Right atrium auricular region (tissue), 2 donors: ENCODE results near the gene MC5R. TPM values are rescaled to one million over a fixed set of nuclear protein-coding genes. Genes with fewer than 3 reads are reported as not detected.
A peak's percentile ranks its signal among the peaks of the same experiment; 100 is the strongest.
"Not testable (repeated sequence)": the region's sequence is repeated elsewhere in the genome, so short reads cannot be mapped to it uniquely, and the experiment has no call there.

Experiments
- DNase-seq: peaks from one replicate; pipeline ENCODE4 v3.0.0-alpha.2; 2019; ENCODE audit warnings: low spot score
- H3K27ac ChIP-seq, 2 donors: fragments of 200-600 bp; sonication (generic); 1 replicate in 1 of 2; 2 replicates in 1 of 2; pipeline ENCODE4 v1.5.1; 2016 to 2019
- H3K27me3 ChIP-seq, 2 donors: fragments of 200-600 bp; sonication (generic); one replicate each; pipeline versions ENCODE4 v1.5.1 to v1.6.0; 2017 to 2019
- H3K36me3 ChIP-seq: fragments of 200-600 bp; sonication (generic); one replicate; pipeline ENCODE4 v1.5.1; 2016
- H3K4me1 ChIP-seq, 2 donors: fragments of 200-600 bp; sonication (generic); one replicate each; pipeline versions ENCODE4 v1.5.1 to v1.6.0; 2017 to 2019
- H3K4me3 ChIP-seq, 2 donors: fragments of 200-600 bp; sonication (generic); 1 replicate in 1 of 2; 2 replicates in 1 of 2; pipeline ENCODE4 v1.5.1; 2017 to 2019; ENCODE audit warnings: mild to moderate bottlenecking in 1 of 2, moderate library complexity in 1 of 2
- H3K9me3 ChIP-seq, 2 donors: fragments of 200-600 bp; sonication (generic); one replicate each; pipeline ENCODE4 v1.5.1; 2019
- CTCF ChIP-seq, 2 donors: fragments of 200-600 bp; sonication (generic); IDR thresholded peaks; one replicate each; pipeline ENCODE4 v1.5.1; 2019; ENCODE audit warnings: antibody characterized with exemption in 2 of 2
- total RNA-seq, 2 donors: library from RNA; depleted of rRNA; stranded (reverse); fragments of >200 nt; gene quantifications; one replicate each; pipeline ENCODE4 v1.1.0, GENCODE V29; 2016

The MC5R gene
- total RNA-seq, 2 donors from 2014 or later: not detected

GRCh38 chr18:13826209-13826608, 2.3 kb downstream of the MC5R start:
- Histone ChIP-seq H3K36me3 (no peaks in the 10 kb centered on the region), H3K4me1 (peaks cover 0 to 9% of the 10 kb centered on the region in 2 donors), H3K9me3 (no peaks in the 10 kb centered on the region), H3K4me3 (no peak overlapping the region), H3K27me3 (no peaks in the 10 kb centered on the region), H3K27ac (no peak overlapping the region)
- no peak for DNase-seq
- TF ChIP-seq CTCF (IDR thresholded peaks at IDR 0.05): no peak

- H3K27ac ChIP-seq: no peak overlapping the region
- no peak overlapping the region for H3K4me3 ChIP-seq
- no peak for TF ChIP-seq CTCF (IDR thresholded peaks at IDR 0.05)
- H3K36me3 ChIP-seq: no peaks in the 10 kb centered on the region
- DNase-seq: peak; percentile 55
- no peaks in the 10 kb centered on the region for H3K9me3 ChIP-seq
- H3K27me3 ChIP-seq: no peaks in the 10 kb centered on the region
- H3K4me1 ChIP-seq: no peaks in the 10 kb centered on the region
These were observed 8.0 kb downstream of the MC5R start for GRCh38 chr18:13831864-13832508.

- Histone ChIP-seq H3K4me1 (no peaks in the 10 kb centered on the region), H3K36me3 (no peaks in the 10 kb centered on the region), H3K27ac (no peak overlapping the region), H3K27me3 (no peaks in the 10 kb centered on the region), H3K4me3 (no peak overlapping the region), H3K9me3 (no peaks in the 10 kb centered on the region)
- no peak for TF ChIP-seq CTCF (IDR thresholded peaks at IDR 0.05)
- DNase-seq: no peak
These were observed 10.6 kb downstream of the MC5R start for GRCh38 chr18:13834496-13835015.

GRCh38 chr18:13835202-13835601, 11.3 kb downstream of the MC5R start:
- no peaks in the 10 kb centered on the region for H3K4me1 ChIP-seq
- no peaks in the 10 kb centered on the region for H3K9me3 ChIP-seq
- TF ChIP-seq CTCF (IDR thresholded peaks at IDR 0.05): no peak
- no peaks in the 10 kb centered on the region for H3K27me3 ChIP-seq
- no peak overlapping the region for H3K4me3 ChIP-seq
- H3K27ac ChIP-seq: no peak overlapping the region
- no peak for DNase-seq
- H3K36me3 ChIP-seq: no peaks in the 10 kb centered on the region

- H3K36me3 ChIP-seq: no peaks in the 10 kb centered on the region
- no peaks in the 10 kb centered on the region for H3K4me1 ChIP-seq
- H3K27me3 ChIP-seq: no peaks in the 10 kb centered on the region
- no peak for DNase-seq
- TF ChIP-seq CTCF (IDR thresholded peaks at IDR 0.05): no peak
- H3K9me3 ChIP-seq: no peaks in the 10 kb centered on the region
- H3K27ac ChIP-seq: no peak overlapping the region
- no peak overlapping the region for H3K4me3 ChIP-seq
These were observed 12.6 kb downstream of the MC5R start for GRCh38 chr18:13836559-13836958.

- no peaks in the 10 kb centered on the region for H3K27me3 ChIP-seq
- no peak for TF ChIP-seq CTCF (IDR thresholded peaks at IDR 0.05)
- no peaks in the 10 kb centered on the region for H3K4me1 ChIP-seq
- no peak overlapping the region for H3K27ac ChIP-seq
- H3K9me3 ChIP-seq: peaks cover 0 to 22% of the 10 kb centered on the region in 2 donors
- no peak overlapping the region for H3K4me3 ChIP-seq
- DNase-seq: no peak
- no peaks in the 10 kb centered on the region for H3K36me3 ChIP-seq
These were observed 25.8 kb downstream of the MC5R start for GRCh38 chr18:13849791-13850190.

- not testable (repeated sequence) for H3K4me3 ChIP-seq, H3K27ac ChIP-seq, H3K4me1 ChIP-seq, DNase-seq, H3K36me3 ChIP-seq, H3K27me3 ChIP-seq, H3K9me3 ChIP-seq
These were observed 38.9 kb downstream of the MC5R start for GRCh38 chr18:13862898-13863297.
